Measurements from ENCODE around the gene SLC12A4.
A peak's percentile ranks its signal among the peaks of the same experiment; 100 is the strongest.
"Not testable (repeated sequence)": the region's sequence is repeated elsewhere in the genome, so short reads cannot be mapped to it uniquely, and the experiment has no call there.

Gene SLC12A4

GRCh38 chr16:67989322-67990017 is 21.0 kb upstream of the SLC12A4 start:
- FAIRE-seq = no peak

GRCh38 chr16:67988675-67989074 is 20.2 kb upstream of the SLC12A4 start:
- FAIRE-seq (no peak), DNase-seq (ENCODE audit: insufficient read length, low spot score) (no peak)

More at GRCh38 chr16:67989322-67990017, 21.0 kb upstream of the SLC12A4 start:
- DNase-seq (ENCODE audit: insufficient read length, low spot score) = no peak

GRCh38 chr16:67987460-67988160 is 19.2 kb upstream of the SLC12A4 start:
- no peak for DNase-seq (ENCODE audit: insufficient read length, low spot score)
- FAIRE-seq = no peak

- no peak for DNase-seq (ENCODE audit: insufficient read length, low spot score)
- no peak for FAIRE-seq
Measured at GRCh38 chr16:67986949-67987348, 18.5 kb upstream of the SLC12A4 start.

- FAIRE-seq (no peak), DNase-seq (ENCODE audit: insufficient read length, low spot score) (no peak)
Measured at GRCh38 chr16:67982011-67982696, 13.7 kb upstream of the SLC12A4 start.

GRCh38 chr16:67979955-67980678 is 11.7 kb upstream of the SLC12A4 start, which contains the start of gene DPEP3:
DPEP3 (minus strand) TSS chr16:67980499; CDS start chr16:67980380, 119 bp downstream.
- FAIRE-seq = no peak
- no peak for DNase-seq (ENCODE audit: insufficient read length, low spot score)

GRCh38 chr16:67977469-67978227 is 9.2 kb upstream of the SLC12A4 start:
- FAIRE-seq (no peak), DNase-seq (ENCODE audit: insufficient read length, low spot score) (no peak)

GRCh38 chr16:67977005-67977404 is 8.6 kb upstream of the SLC12A4 start:
- no peak for DNase-seq (ENCODE audit: insufficient read length, low spot score)

GRCh38 chr16:67976205-67976604 is 7.8 kb upstream of the SLC12A4 start:
- DNase-seq (ENCODE audit: insufficient read length, low spot score) (no peak), FAIRE-seq (no peak)

More at GRCh38 chr16:67977005-67977404, 8.6 kb upstream of the SLC12A4 start:
- FAIRE-seq = no peak

GRCh38 chr16:67975321-67976105 is 7.1 kb upstream of the SLC12A4 start:
- DNase-seq (ENCODE audit: insufficient read length, low spot score) (no peak), FAIRE-seq (no peak)

GRCh38 chr16:67972285-67972684 is 3.8 kb upstream of the SLC12A4 start:
- not testable (repeated sequence) for DNase-seq (ENCODE audit: insufficient read length, low spot score); FAIRE-seq

GRCh38 chr16:67971111-67971510 is 2.7 kb upstream of the SLC12A4 start:
- DNase-seq (ENCODE audit: insufficient read length, low spot score) (no peak), FAIRE-seq (no peak)

- DNase-seq (ENCODE audit: insufficient read length, low spot score) (no peak), FAIRE-seq (no peak)
Measured at GRCh38 chr16:67969254-67970039, 1.0 kb upstream of the SLC12A4 start.

- no peak for FAIRE-seq
- DNase-seq (ENCODE audit: insufficient read length, low spot score) = no peak
Measured at GRCh38 chr16:67967958-67968399, 458 bp downstream of the SLC12A4 start.

- DNase-seq (ENCODE audit: insufficient read length, low spot score) = no peak
- FAIRE-seq = peak; percentile 96
Measured at GRCh38 chr16:67967183-67967957, 1.1 kb downstream of the SLC12A4 start.

GRCh38 chr16:67966549-67967182 is 1.8 kb downstream of the SLC12A4 start:
- DNase-seq (ENCODE audit: insufficient read length, low spot score) (peak; percentile 71), FAIRE-seq (peak; percentile 9)

Data from HTR-8/SVneo (cell line).